Inflammatory macrophage treated with lipopolysaccharide for 4 hours (primary cell): ENCODE data around the gene HEG1.

Experiments used
- DNase-seq: peaks from one replicate; pipeline ENCODE4 v3.0.0-alpha.2; 2020

Gene HEG1

GRCh38 chr3:125068265-125068664, 12.5 kb upstream of the HEG1 start:
- DNase-seq: no peak

DNA sequence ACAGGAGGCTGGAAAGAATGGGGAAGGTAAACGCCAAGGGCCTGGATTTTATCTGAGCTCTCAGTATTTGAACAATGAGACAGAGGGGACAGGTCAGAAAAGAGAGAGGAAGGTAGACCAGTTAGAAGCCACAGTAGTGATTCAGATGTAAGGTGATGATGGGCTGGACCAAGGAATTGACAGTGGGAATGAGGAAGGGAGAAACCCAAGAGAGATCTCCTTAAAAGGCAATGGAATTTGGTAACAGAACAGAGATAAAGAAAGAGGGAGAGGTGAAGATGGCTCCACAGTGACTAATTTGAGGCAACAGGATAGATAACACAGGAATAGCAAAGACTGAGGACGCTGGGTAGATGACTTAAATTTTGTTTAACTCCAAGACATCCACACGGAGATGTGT, 11.4 kb upstream of the HEG1 start:
- no peak for DNase-seq

- DNase-seq: no peak
Measured at GRCh38 chr3:125062904-125063618, 7.3 kb upstream of the HEG1 start.

- DNase-seq: no peak
Measured at GRCh38 chr3:125061646-125062045, 5.8 kb upstream of the HEG1 start.

GRCh38 chr3:125061170-125061569, 5.4 kb upstream of the HEG1 start:
- DNase-seq: peak; percentile 24

GRCh38 chr3:125059488-125060245, 3.9 kb upstream of the HEG1 start:
- peak; percentile 36 for DNase-seq

GRCh38 chr3:125058959-125059358, 3.2 kb upstream of the HEG1 start:
- no peak for DNase-seq

DNA sequence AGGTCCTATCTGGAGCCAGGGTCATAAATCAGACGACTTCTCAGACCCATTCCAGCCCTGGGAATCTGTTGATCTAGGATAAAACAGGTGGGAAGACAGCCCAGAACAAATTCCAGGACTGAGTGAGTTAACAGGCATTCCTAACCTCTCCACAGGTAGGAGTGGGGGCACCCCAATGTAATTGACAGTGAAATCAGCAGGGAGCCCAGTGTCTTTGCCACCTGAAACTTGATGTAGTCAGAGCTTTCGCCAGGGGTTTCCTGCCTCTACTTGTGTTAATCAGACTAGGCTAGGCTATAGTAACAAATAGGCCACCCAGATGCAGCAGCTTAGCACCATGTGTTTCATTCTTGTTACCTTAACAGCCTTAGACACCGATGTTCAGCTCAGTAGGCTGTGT, 2.7 kb upstream of the HEG1 start:
- DNase-seq: no peak

DNA sequence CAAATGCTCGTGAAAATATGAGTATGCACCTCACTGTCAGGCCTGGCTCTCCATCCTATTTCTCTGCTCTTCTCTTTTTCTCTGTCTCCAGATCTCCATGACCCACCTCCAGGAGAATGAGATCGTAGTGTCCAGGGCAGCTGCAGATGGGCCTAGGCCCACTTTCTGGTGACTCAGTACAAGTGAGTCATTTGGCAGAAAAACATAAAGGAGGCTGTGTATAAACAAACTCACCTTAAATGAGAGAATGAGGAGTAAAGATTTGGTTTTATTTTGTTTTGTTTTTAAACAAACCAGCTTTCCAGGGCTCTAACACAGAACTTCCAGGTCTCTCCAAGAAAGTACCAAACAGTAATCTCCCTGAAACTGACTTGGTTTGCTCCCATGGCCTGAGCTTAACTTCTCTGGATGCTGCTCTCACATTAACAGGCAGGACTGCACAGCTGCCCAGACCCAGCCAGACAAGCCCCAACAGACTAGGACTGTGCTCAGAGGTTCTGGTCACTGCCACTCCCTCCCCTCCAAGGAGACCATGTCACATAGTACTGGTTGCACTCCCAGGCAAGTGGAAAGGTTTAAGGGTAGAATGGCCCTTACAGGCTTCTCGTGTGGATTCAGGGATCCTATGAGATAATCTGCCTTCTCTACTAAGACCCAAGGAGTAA, 1.5 kb upstream of the HEG1 start:
- no peak for DNase-seq

GRCh38 chr3:125055331-125055912, 375 bp downstream of the HEG1 start:
- no peak for DNase-seq

DNA sequence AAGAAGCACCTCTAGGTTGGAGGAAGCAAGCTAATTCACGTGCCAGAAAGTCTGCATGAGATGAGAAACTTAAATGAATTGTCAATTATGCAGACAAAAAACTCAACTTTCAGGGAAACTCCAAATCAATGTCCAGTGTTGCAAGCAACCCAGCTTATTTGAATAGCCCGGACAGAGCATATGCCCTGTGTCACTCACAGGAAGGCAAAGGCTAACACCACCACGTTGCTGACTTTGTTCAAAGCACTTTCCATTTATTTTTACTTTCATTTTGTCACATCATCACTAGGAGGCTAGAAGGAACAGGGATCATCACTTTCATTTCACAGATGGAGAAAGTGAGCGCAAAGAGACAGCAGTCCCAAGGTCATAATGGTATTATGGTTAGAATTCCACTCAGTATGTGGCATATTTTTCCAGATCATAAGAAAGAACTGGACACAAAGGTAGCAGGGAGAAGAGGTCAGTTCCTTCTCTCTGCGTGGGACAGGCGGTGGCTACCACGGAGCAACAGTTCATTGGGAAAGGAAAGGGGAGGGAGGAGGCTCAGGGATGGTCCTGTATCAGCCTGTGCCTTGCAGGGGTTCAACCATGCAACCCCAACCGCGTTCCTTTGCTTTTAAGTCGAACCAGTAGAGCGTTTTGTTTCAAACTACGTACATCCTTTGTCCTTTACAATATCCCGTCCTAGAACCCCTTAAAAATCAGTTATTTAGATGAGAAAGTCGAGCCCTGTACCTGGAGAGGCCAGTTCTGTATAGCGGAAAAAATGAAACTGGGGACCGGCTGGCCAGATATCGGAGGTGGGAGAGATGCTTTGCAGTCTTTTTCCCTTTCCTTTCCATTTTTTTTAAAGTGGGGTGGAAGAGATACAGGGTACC, 1.1 kb downstream of the HEG1 start:
- peak; percentile 94 for DNase-seq

GRCh38 chr3:125054062-125054448, 1.7 kb downstream of the HEG1 start:
- no peak for DNase-seq

DNA sequence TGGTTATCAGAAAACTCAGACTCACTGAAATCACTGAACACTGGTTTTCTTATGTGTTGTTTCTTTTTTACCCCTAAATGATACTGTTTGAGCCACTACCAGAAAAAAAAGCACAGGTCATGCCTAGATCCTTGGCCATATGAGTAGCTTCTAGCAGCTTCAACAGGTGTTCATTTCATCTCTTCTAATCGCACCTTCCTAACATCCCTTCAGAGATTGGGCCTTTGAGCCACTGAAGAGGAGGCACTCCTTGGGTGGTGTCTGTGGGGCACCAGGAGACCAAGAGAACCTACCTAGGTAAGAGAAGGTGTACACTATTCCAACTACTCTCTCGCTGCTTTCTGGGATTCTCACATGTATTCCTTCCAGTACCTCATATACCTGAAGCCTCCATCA, 2.5 kb downstream of the HEG1 start:
- no peak for DNase-seq

DNA sequence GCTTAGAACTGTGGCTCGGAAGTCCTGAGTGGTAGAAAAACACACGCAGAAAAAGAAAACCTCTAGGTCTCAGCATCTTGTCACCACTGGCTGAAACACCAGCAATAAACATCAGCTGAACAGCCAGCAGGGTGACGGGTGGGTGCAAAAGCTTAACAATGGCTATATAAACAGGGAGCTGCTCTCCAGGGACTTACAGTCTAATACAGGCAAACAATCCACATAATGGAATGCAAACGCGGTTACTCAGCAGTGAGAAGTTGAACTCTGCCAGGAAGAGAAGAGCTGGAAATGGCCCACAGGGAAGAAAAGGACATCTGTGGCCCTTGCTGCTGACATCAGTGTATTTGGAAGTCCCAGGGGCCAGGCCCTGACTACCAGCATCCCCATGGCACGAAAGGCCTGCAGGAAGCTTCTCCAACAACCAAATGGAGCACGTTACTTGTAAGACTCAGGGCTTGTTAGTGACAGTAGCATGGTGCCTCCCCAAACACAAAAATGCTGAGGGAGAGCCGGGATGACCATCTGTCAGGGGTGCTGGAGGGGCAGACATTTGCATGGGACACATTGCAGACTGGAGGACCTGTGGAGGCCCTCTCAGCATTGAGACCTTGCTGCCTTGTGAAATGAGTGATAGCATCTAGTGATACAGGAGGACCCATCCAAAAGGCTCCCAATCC, 3.0 kb downstream of the HEG1 start:
- DNase-seq: no peak

DNA sequence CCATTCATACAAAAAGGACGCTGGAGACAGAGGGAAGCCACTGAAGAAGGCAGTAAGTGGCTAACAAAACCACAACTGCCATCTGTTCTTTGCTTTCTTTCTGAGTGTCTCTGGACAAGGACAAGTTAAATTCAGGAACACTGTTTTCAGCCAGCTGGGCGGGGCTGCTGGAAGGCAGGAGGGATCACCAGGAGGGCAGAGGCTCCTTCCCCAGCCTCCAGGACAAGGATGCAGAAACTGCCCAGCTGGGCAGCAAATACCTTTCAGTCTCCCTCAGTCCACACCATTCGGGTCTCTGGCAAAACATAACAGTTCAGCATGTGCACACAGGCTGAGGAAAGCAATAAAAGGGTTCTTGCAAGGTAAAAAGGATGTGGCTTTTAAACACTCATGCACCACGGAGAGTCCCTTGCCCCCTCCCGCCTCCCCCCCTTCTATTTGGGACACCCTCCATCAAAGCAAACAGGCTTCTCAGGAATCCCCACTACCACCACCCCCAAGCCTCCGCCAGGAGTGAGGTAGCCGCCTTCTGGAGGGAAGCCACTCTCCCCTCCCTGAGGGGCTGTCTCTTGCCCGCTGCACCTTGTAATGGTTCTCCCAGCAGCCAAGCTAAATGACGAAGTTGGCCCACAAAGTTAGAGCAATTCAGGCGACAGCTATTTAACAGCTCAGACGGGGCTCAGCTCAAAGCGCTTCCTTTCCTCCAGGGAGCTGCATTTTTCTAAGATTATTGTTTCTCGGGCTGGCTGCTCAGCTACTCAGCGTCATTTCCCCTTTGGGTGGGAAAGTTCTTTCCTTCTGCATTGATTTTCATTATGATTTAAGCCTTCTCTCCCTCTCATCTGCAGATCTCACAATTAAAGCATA, 3.8 kb downstream of the HEG1 start:
- DNase-seq: no peak

GRCh38 chr3:125051205-125051604, 4.6 kb downstream of the HEG1 start:
- DNase-seq: no peak

- DNase-seq: no peak
Measured at GRCh38 chr3:125050488-125051090, 5.2 kb downstream of the HEG1 start.

DNA sequence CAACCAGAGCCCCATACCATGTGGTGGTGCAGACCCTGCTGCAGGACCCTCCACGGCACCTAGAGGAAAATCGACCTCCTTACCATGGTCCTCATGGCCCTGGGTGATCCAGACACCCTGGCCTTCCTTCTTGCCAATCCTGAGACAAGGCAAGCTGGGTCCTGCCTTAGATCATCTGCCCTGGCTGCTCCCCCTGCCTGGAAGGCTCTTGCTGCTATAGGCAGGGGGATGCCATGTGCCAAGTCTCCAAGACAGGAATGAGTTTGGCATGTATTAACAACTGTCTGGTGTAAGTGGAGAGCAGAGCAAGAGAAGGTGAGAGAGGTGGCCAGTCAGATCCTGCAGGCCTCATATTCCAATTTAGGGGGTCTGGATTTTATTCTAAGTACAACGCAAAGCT, 7.5 kb downstream of the HEG1 start:
- no peak for DNase-seq

DNA sequence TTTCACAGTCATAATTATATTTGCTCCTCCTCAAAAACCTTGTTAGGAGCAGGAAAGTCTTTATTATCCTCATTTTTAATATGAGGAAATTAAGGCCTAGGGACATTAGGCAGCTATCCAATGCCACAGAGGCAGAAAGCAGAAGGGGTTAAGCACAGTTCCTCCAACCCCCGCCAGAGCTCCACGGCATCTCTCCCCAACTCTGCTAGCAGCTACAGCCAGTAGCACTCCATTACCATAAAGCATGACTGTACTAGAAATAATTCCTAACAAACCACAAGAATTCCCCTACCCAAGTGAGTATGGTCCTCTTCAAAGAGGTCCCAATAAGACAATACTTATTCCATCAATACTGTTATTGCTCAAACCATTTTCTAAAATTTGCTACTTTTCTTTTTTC, 9.8 kb downstream of the HEG1 start:
- no peak for DNase-seq

DNA sequence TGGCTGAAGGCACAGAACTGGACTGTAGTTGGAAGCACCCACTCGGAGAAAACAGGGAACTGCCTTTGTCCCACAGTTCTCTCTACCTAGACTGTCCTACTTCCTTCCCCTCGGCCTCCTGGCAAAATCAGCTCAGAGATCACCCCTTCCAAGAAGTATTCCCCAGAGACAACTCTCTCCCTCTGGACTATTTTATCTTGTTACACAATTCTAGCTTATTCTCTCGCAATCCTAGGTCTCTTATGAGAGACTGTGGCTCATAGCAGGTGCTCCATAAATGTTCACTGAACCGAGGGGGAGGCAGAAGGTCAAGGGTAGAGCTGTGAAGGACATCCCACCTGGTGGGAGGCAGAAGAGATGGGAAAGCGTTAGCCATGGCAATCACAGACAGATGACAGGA, 10.6 kb downstream of the HEG1 start:
- no peak for DNase-seq
